Nephron (organoid): ENCODE results near the gene FAM170B.

Experiments used
- H3K27ac Mint-ChIP-seq, 3 experiments: 2 replicates each; pipeline ENCODE4 v1.8.0; 2020; ENCODE audit warnings: mixed read lengths in 3 of 3, mild to moderate bottlenecking in 2 of 3, moderate library complexity in 1 of 3
- H3K27me3 Mint-ChIP-seq: 2 replicates; pipeline ENCODE4 v1.8.0; 2021; ENCODE audit warnings: low read depth, mild to moderate bottlenecking, moderate library complexity, mixed read lengths
- H3K36me3 Mint-ChIP-seq: 2 replicates; pipeline ENCODE4 v1.8.0; 2020; ENCODE audit warnings: low read depth, mixed read lengths
- H3K4me1 Mint-ChIP-seq: 2 replicates; pipeline ENCODE4 v1.8.0; 2020; ENCODE audit warnings: mixed read lengths
- H3K4me3 Mint-ChIP-seq, 3 experiments: 2 replicates each; pipeline ENCODE4 v1.8.0; 2020; ENCODE audit warnings: mild to moderate bottlenecking in 3 of 3, mixed read lengths in 3 of 3, moderate library complexity in 2 of 3
- H3K9me3 Mint-ChIP-seq: 2 replicates; pipeline ENCODE4 v1.8.0; 2020; ENCODE audit warnings: mixed read lengths
- TF ChIP-seq, protein P1 (sequence below), 3 experiments: fragments of 200-600 bp; sonication (generic); IDR thresholded peaks; one replicate each; pipeline ENCODE4 v1.5.0; 2021; ENCODE audit warnings: antibody characterized with exemption in 3 of 3; ENCODE audit not compliant: unreplicated experiment in 3 of 3

FAM170B gene

DNA sequence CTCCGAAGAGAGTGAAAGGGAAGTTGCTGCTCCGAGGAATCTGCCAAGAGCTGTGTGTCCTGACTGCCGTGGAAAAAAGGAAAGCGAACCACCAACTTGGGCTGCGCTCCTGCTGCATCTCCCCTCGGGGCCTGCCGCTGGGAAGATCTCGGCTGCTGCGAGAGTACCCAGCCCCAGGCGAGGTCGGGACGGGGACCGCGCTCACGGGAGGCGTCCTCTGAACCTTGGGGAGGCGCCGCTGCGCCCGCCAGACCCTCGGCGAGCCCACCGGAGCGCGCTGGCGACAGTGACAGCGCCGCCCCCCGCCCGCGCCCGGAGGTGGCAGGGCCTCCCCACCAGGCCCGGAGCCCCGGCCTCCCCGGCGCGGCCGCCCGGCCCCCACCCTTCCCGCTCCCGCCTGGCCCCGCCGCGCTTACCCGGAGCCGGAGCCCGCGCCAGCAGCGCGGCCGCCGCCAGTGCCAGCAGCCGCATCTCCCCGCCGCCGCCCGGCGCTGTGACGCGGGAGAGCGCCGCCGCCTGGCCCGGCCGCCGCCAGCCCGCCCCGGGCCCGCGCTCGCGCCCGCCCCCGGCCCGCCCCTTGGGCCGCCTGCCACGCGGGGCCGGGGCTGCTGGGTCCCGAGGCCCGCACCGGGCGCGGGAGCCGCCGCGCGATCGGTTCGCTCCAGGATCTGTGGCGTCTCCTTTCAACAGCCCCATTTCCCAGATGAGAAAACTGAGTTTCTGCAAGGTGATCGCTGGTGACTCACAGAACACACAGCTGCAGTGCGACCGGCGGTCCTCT is 18.6 kb downstream of the FAM170B start, which contains the start of gene VSTM4:
VSTM4 (minus strand) TSS at position 508 of the 781 bp plus-strand sequence; CDS start at position 471, 37 bp downstream.
- H3K4me1 Mint-ChIP-seq, result peaks cover 69% of the 10 kb centered on the region
- peak within 1 kb of the TSS; percentile 88 to 96 (median 91) for H3K27ac Mint-ChIP-seq
- peak within 1 kb of the TSS; percentile 89 to 99 (median 98) for H3K4me3 Mint-ChIP-seq
- H3K36me3 Mint-ChIP-seq, result no peaks in the 10 kb centered on the region
- TF ChIP-seq, protein P1, sequence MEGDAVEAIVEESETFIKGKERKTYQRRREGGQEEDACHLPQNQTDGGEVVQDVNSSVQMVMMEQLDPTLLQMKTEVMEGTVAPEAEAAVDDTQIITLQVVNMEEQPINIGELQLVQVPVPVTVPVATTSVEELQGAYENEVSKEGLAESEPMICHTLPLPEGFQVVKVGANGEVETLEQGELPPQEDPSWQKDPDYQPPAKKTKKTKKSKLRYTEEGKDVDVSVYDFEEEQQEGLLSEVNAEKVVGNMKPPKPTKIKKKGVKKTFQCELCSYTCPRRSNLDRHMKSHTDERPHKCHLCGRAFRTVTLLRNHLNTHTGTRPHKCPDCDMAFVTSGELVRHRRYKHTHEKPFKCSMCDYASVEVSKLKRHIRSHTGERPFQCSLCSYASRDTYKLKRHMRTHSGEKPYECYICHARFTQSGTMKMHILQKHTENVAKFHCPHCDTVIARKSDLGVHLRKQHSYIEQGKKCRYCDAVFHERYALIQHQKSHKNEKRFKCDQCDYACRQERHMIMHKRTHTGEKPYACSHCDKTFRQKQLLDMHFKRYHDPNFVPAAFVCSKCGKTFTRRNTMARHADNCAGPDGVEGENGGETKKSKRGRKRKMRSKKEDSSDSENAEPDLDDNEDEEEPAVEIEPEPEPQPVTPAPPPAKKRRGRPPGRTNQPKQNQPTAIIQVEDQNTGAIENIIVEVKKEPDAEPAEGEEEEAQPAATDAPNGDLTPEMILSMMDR (IDR thresholded peaks at IDR 0.05; ENCODE audit: unreplicated experiment in 3 of 3), result no peak
- no peaks in the 10 kb centered on the region for H3K9me3 Mint-ChIP-seq
- H3K27me3 Mint-ChIP-seq, result peaks cover 7% of the 10 kb centered on the region

DNA sequence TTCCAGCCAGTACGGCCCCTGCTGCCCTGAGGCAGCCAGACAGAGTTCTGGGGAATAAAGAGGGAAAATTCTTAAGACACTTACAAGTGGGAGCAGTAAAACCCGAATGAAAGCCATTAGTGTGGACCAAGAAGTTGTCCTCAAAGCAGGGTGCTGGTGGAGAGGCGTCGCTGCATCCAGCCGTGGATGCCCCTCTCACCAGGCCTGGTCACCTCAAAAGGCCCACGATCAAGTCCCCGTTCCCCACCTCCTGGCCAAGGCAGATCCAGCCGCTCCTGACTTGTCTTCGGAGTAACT is 19.2 kb downstream of the FAM170B start:
- TF ChIP-seq, protein P1 (IDR thresholded peaks at IDR 0.05; ENCODE audit: unreplicated experiment in 3 of 3), result no peak
- Mint-ChIP-seq H3K27me3 (peaks cover 7% of the 10 kb centered on the region), H3K4me1 (peaks cover 71% of the 10 kb centered on the region), H3K9me3 (no peaks in the 10 kb centered on the region), H3K27ac (peak overlapping the region; percentile 88 to 96 (median 91)), H3K4me3 (peak overlapping the region; percentile 89 to 99 (median 98)), H3K36me3 (no peaks in the 10 kb centered on the region)

DNA sequence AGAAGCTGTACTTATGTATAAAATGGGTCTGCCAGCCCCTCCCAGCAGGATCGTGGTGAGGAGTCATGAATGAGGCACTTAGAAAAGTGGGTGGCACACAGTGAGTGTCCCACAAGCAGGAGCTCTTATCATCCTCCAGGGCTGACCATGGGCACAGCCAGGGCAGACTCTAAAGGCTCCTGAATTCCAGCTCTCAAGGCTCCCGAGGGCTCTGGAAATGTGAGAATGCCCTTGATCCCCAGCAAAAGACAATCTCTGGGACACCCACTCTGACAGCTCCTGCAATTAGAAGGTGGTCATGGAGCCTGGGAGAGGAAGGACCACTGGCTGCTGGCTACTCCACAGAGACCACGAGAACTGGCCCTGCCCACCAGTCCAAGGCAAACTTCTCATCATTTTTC is 20.1 kb downstream of the FAM170B start:
- H3K27me3 Mint-ChIP-seq, result peaks cover 7% of the 10 kb centered on the region
- H3K27ac Mint-ChIP-seq, result peak overlapping the region in 2 of 3 experiments; percentile 16 to 91
- H3K4me1 Mint-ChIP-seq, result peaks cover 73% of the 10 kb centered on the region
- H3K36me3 Mint-ChIP-seq, result no peaks in the 10 kb centered on the region
- TF ChIP-seq, protein P1 (IDR thresholded peaks at IDR 0.05; ENCODE audit: unreplicated experiment in 3 of 3), result no peak
- H3K9me3 Mint-ChIP-seq, result no peaks in the 10 kb centered on the region
- peak overlapping the region; percentile 89 to 99 (median 98) for H3K4me3 Mint-ChIP-seq

DNA sequence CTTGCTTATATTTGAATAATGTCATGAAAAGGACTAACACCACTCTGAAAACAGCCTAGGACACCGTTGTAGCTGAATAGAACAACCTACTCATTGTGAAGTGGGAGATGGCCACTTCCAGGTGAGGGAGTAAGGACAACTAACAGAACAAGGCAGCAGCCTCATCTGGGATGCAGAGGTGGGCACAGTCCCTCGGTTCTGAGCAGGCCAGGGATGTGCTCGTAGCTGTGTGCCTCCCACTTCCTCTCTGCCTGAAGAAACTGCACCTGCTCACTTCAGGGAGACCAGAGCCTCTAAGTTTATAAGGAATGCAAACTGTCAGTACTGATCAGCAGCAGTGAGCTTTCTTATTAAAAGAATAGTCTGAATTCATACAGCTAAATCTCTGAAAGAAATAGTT is 21.0 kb downstream of the FAM170B start:
- Mint-ChIP-seq H3K9me3 (no peaks in the 10 kb centered on the region), H3K4me3 (peak overlapping the region in 2 of 3 experiments; percentile 98 to 99), H3K27me3 (peaks cover 7% of the 10 kb centered on the region), H3K4me1 (peaks cover 70% of the 10 kb centered on the region), H3K27ac (no peak overlapping the region), H3K36me3 (no peaks in the 10 kb centered on the region)
- TF ChIP-seq, protein P1 (IDR thresholded peaks at IDR 0.05; ENCODE audit: unreplicated experiment in 3 of 3), result no peak

DNA sequence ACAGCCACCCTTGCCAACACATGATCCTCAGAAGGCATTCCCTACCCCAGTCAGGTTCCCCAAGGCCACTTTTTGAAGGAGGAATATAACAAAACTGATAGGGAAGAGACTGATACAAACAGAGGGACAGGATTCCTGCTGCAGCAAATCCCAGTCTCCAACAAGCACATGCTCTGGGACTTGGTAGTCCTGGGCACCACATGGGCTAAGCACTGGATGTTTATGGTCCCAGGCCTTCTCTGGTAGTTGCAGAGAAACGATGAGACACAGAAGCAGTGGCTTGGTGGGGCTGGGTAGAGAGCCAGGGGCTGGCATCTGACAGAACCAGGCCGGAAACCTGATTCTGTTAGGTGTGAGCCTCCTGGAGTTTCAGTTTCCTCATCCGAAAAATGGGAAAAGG is 21.7 kb downstream of the FAM170B start:
- Mint-ChIP-seq H3K27me3 (peaks cover 7% of the 10 kb centered on the region), H3K4me3 (peak overlapping the region; percentile 6 to 99 (median 98)), H3K27ac (peak overlapping the region in 2 of 3 experiments; percentile 22 to 62), H3K36me3 (no peaks in the 10 kb centered on the region), H3K9me3 (no peaks in the 10 kb centered on the region), H3K4me1 (peaks cover 73% of the 10 kb centered on the region)
- TF ChIP-seq, protein P1 (IDR thresholded peaks at IDR 0.05; ENCODE audit: unreplicated experiment in 3 of 3), result no peak

DNA sequence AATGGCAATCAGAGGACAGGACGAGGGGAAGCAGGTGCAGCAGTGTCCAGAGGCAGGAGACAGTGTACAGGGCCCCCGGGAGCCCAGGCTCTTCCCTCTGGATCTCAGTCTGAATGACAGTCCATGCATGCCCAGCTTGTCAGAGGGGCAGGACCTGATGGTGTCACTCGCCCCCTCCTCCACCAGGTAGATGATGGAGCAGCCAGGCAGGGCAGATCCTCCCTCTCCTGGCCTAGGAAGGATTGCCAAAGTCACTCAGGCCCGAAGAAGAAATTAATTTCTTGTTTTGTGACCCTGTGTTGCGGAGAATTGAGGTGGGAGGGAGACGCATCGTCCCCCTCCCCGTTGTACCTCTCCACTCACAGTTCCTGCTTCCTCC is 22.5 kb downstream of the FAM170B start:
- Mint-ChIP-seq H3K27ac (peak overlapping the region in 2 of 3 experiments; percentile 22 to 62), H3K9me3 (no peaks in the 10 kb centered on the region), H3K4me3 (peak overlapping the region in 2 of 3 experiments; percentile 58 to 99), H3K36me3 (no peaks in the 10 kb centered on the region), H3K4me1 (peaks cover 80% of the 10 kb centered on the region), H3K27me3 (peaks cover 7% of the 10 kb centered on the region)
- TF ChIP-seq, protein P1 (IDR thresholded peaks at IDR 0.05; ENCODE audit: unreplicated experiment in 3 of 3), result no peak
